ENCODE measurements around the gene SMARCE1.
A peak's percentile ranks its signal among the peaks of the same experiment; 100 is the strongest.
"Not testable (repeated sequence)": the region's sequence is repeated elsewhere in the genome, so short reads cannot be mapped to it uniquely, and the experiment has no call there.

The SMARCE1 gene

DNA sequence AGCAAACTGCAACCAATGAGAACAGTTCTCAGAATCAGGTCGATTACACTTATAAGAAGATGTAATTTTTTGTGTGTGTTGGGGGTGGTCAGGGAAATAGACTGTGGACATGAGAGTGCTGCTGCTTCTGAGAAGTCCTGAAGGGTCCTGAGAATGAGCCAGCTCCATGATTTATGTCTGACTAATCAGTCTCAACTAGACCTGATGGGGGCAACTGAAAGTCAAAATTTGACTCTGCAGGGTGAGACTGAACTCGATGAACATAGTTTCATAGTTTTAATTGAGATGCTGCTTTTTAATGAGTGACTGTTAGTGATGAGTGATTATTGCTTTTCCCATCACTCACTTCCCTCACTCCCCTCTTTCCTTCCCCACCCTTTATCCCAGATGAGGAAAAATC, 37.3 kb downstream of the SMARCE1 start:
- DNase-seq (ENCODE audit: low read depth), result no peak

DNA sequence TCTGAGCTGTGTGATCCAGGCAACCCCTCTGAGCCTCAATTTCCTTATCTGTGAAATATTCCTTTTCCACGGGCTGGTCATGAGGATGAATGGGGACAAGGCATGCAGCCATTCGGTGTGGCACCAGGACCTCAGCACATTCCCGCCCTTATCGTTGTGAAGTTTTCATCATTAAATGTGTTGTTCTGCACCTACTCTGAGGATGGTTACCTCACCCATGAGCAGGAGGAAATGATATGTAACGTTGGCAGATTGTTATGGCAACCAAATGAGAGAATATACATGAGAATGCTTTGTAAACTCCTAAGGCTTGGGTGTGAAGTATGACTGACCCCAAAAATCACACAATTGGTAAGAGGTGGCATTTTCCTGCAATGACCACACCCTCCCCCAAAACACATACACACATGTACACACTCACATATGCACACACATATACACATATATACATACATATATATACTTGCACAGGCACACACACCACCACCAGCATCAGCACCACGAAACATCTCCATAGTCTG, 39.5 kb downstream of the SMARCE1 start:
- DNase-seq (ENCODE audit: low read depth), result no peak

DNA sequence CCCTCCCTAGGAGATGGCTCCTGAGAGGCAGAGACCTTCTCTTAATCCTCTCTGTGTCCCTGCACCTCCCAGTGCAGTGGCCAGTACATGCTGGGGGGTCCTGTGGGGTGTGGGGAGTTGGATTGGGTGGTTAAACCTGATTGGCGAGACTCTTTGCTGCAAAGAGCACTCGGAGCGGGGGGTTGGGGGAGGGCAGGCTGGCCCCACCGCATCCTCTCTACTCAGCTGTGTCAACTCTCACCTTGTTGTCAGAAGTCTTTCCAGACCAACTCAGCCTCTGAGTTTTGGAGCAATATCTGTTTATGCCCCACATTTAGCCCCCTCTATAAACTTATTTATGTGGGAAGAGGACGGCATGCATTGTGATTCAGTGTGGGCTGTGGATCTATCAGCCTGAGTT, 40.0 kb downstream of the SMARCE1 start:
- no peak for DNase-seq (ENCODE audit: low read depth)

DNA sequence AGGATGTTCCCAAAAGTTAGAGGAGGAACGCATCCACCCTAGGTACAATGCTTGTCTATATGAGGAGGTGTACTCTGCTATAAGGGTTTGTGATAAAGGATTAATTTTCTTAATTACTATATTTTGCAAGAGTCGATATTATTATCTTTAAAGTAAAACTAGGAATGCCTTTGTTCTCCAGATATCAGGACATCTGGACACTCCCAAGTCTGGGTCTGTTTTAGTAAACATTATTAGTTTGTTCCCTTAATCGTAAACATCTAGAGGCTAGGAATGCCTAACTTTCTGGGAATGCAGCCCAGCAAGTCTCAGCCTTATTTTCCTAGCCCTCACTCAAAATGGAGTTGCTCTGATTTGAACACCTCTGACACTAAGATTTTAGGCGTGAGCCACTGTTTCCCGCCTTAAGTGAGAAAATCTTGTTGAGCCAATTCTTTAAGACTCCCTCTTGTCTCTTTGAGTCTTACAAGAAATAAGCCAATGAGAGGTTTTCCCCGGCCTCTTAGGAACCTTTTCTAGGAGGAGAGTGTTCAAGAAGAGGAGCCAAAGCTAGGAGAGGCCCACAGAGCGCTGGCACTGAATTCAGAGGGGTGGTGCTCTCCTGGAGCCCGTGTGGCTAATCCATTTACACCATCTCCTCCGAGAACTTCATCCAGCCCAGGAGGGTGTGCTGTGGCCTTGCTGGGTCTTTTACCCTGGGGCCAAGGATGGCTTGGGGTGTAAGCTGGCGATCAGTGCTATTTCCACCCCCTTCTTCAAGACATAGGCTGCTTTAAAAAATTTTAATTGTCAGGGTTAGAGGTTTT, 40.9 kb downstream of the SMARCE1 start:
- no peak for DNase-seq (ENCODE audit: low read depth)

DNA sequence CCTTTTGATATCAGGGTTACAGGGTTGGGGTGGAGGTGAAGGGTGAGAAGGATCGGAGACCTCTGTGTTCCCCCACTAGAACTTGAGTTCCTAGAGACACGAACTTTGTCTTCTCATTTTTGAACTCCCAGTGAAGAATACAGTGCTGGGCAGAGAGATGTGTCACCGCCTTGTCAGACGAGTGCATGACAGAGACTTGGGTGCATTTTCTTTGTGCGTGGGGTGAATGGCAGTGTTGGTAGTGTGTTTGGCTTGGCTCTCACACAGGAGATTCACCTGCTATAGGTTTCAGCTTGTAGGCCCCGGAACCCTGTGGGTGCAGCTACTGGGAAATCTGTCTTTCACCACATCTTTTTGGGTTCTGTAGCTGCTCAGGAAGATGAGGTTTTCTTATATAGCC, 42.3 kb downstream of the SMARCE1 start:
- no peak for DNase-seq (ENCODE audit: low read depth)

DNA sequence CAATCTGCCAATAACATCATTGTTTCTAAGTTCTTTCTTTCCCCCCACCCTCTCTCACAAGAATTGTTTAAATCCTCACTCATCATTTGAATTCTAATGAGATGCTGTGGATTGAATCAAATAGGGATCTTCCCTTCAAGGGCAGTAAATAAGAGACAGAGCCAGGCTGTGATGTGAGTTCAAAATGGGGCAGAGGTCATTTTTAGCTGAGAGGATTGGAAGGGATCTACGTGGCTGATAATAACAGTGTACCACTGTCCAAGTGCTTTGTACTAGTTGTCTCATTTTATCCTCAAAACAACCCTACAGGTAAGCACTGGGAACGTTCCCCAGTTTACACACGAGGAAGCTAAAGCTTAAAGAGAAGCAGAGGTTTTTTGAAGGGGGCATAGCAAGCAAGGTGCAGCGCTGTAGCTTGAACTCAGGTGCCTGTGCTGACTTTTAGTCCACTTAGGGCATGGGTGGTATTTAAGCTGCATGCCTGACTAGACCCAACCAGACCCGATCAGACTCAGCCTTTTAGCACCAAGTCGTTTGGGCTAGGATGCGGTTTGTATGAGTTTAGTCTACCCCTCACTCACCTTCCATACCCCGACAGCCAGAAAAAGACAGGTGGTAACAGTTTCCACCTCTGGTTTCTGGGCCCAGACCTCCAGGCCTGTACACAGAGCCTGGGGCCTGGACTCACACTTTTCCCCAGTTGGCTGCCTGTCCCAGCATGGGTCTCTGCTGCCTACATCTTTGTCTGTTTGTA, 43.1 kb downstream of the SMARCE1 start:
- no peak for DNase-seq (ENCODE audit: low read depth)

DNA sequence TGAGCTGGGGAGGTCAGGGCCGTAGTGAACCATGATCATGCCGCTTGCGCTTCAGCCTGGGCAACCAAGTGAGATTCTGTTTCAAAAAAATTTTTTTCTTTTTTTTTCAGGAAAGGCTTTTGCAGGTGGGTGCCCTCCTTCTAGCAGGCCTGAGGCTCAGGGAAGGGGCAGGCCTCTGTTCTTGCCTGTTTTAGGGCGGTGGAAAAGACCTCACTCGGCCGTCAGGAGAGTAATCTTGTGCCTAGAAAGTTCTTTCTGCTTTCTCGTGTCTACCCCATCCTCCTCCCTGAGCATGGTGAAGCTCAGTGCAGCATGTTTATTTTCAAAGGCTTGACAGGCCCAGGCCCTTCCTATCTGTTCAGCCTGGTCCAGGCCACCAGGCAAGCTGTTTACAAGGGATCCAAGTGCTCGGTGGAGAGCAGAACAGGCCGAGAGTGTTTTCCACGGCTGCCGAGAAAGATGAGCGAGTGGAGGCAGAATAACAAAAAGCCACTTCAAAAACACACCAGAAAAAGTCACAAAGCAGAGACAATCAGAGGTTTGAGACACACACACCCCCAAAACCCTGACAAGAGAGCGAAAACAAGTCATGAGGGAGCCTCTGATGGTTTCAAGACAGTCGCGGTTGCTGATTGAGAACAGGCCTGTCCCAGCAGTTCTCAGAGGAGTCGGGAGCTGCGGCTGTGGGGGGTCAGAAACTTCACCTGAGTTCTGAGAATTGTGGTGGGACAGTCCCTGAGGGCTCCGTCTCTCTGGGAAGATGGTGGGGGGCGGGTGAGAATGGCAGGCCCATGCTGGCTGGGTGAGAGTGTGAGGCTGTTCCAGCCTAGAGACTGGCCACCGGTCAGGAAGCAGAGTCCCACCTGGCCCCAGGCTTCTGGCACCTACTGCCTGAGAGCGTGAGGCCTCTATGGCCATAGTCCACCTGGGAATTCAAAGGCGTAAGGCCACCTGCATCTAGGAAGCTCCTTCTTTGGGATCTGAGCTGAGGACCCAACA, 44.9 kb downstream of the SMARCE1 start:
- DNase-seq (ENCODE audit: low read depth), result no peak

DNA sequence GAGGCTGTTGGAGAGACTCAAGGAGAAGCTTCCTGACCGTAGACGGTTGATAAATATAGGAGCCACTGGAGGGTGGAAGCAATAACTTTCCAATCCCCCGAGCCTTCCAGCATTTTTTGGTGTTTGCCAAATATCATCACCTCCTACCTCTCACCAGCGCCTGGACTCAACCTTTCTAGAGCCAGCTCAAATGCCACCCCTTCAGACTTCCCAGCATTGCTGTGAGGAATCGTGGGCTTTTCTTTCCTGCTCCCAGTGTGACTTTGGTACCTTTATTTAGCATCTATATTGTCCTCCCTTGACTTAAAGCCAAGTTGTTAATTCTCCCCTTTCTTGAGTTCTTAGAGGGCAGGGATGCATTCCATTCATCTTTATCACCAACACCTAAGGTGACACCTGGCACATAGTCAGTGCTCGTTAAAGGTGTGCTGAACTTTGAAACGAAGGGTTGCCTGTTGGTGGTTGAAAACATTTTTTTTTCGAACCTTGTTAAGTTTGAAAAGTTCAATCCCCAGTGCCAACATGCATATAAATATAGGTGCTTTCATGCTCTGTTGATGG, 47.1 kb downstream of the SMARCE1 start:
- no peak for DNase-seq (ENCODE audit: low read depth)

DNA sequence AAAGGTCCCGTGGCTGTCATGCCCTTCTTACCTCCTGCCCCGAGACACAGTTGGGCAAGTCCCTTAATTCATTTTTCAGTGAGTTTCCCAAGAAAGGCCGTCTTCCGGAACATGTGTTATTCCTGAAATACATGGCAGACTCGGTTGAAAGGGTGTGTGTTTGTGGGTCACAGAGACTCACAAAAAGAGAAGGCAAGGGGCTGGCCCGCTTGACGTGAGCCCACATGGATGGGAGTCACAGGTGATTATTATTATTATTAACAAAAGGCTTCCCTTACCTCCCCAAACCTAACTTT, 48.2 kb downstream of the SMARCE1 start:
- DNase-seq (ENCODE audit: low read depth), result no peak

DNA sequence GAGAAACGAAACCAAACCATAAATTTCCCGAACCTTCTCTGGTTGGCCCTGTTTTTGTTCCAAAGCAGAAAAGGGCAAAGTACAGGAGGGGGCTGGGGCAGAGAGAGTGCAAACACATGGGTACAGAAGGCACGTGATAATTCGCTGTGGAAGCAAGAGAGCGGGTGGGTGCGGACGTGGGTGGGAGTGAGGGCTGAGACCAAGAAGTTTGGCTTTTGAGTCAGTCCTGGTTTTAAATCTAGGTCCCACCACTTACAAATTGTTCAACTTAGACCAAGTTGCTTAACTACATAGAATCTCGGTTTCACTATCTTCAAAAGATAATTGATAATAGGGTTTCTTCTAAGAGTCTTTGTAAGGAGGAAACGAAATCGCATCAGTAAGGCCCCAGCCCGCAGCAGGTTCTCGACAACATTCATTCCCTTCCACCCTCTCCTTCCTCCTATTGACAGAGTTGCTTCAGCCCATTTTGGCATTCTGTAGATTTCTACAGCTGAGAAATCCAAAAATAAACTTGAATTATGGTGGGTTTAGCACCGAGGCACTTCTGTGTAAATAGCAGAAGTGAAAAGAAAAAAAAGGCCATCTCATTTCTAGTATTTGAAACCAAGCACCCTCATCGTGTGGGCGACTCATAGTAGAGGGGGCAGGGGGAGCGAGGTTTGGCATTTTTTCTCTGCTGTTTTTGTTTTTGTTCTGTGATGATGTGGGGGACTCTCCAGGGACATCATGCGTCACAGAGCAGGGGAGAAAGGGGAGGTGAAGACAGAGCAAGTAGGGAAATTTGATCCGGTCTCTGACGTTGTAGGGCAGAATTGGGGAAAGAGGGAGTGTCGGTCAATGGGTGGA, 48.8 kb downstream of the SMARCE1 start:
- no peak for DNase-seq (ENCODE audit: low read depth)

DNA sequence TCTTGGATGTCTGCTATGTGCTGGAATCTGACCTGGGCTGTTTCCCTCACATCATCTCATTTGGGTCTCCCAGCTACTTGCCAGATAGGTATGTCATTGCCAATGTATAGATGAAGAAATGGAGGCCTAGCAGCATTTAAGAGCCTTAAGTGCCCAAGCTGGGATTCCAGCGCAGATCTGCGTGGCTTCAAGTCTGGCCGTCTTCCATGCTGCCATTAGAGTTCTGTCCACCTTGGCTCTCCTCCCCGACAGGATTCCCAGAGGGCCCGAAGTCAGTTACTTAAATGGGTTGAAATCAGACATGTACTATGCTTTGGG, 49.4 kb downstream of the SMARCE1 start:
- no peak for DNase-seq (ENCODE audit: low read depth)

DNA sequence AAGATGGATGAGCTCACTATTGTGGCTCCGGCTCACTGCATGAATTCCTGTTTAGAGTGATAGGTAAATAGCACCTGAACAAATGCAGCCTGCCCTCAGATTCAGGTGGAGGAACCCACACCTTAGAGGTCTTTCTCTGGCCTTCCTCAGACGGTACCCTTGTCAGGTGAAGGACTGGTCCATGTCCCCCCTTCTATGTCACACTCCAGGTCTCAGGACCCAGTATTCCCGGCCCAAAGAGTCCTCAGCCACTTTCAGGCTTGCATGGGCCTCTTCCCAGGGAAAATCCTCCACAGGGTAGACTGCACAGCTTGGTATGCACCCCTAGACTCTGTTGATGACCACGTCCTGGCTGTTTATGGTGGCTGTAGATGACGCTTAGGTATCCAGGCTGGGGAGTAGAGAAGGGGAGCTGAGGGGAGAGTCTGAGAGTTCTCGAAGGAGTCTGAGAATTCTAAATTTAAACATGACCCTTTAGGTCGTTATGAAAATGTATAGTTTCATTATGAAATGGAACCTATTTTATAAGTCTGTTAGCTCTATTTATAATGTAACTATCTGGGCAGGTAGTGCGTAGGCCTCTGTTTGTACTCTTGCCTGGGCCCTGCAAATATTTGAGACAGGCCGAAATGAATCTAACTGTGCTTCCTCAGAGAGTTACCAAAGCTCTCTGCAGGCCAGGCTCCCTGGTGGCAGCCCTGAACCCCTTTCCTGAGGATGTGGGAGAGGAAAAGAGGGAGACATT, 49.9 kb downstream of the SMARCE1 start:
- DNase-seq (ENCODE audit: low read depth), result no peak

DNA sequence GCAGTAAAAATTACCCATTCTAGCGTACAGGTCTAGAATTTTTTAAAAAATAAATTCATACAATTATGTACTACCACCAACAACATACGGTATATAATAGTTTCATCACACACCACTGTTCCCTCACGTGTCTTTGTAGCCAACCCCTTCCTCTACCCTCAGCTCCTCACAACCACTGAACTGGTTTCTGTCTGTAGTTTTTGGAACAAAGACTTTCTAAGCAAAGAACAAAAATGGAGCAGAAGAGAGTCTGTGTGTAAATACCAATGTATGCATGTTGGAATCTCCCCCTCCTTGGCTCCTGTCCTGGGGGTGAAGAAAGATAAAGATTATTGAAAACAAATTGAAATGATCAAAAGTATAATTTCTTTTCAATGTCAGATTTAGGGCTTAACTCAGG, 50.5 kb downstream of the SMARCE1 start:
- no peak for DNase-seq (ENCODE audit: low read depth)

DNA sequence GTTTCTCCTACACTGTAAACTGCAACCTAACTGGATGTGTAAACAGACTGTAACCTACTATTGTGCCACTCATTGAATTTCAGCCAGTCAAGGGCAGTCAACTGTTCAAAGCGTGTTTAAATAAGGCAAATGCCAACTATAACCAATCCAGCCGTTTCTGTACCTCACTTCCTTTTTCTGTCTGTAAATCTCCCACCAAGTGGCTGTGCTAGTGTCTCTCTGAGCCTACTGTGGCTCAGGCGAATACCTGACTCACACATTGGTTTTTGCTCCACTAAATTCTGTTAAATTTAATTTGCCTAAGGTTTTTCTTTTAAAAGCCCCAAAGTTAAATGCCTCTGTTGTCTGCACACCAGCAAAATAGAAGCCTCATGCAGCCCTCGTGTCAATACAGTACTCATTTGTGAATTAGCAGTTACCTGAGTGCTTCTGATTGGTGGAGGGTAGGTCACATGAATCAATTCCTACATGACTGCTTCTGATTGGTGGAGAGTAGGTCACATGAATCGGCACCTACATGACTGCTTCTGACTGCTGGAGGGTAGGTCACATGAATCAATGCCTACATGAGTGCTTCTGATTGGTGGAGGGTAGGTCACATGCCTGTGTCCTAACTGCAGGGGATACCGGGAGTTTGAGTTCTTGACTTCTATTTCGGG, 51.2 kb downstream of the SMARCE1 start:
- peak; percentile 52 for DNase-seq (ENCODE audit: low read depth)

DNA sequence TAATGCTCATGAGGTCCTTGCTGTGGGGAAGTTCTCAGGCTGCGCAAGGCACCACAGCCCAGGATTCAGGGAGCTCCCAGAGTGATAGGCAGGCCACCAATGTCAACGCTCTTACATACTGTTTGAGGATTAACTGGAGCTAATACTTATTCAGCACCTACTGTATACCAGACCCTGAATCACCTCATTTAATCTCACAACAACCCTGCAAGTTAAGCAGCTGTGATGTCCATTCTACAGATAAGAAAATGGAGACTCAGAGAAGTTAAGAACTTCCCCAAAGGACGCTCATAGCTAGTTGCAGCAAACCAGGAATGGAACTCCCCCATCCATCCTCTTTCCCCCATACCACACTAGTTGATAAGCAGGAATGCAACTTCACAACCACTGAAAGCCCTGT, 56.9 kb downstream of the SMARCE1 start:
- DNase-seq (ENCODE audit: low read depth), result no peak

DNA sequence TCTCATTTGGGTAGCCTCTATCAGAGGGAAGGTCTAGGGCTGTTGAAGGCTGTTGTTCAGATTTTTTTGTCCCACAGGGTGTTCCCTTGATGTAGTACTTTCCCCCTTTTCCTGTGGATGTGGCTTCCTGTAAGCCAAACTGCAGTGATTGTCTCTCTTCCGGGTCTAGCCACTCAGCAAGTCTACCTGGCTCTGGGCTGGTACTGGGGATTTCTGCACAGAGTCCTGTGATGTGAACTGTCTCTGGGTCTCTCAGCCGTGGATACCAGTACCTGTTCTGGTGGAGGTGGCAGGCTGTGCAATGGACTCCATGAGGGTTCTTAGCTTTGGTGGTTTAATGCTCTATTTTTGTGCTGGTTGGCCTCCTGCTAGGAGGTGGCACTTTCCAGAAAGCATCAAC, 59.1 kb downstream of the SMARCE1 start:
- DNase-seq (ENCODE audit: low read depth), result no peak

DNA sequence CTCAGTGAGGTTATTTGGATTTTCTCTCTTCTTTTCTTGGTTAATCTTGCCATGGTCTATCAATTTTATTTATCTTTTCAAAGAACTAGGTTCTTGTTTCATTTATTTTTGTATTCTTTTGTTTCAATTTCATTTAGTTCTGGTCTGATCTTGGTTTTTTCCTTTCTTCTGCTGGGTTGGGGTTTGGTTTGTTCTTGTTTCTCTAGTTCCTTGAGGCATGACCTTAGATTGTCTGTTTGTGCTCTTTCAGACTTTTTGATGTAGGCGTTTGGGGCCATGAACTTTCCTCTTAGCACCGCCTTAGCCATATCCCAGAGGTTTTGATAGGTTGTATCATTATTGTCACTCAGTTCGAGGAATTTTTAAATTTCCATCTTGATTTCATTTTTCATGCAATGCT, 61.4 kb downstream of the SMARCE1 start:
- DNase-seq (ENCODE audit: low read depth), result not testable (repeated sequence)

DNA sequence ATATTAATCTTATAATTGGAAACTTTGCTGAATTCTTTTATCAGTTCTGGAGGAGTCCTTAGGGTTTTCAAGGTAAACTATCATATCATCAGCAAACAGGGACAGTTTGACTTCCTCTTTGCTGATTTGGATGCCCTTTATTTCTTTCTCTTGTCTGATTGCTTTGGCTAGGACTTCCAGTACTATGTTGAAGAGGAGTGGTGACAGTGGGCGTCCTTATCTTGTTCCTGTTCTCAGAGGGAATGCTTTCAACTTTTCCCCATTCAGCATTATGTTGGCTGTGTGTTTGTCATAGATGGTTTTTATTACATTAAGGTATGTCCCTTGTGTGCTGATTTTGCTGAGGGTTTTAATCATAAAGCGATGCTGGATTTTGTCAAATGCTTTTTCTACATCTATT, 62.7 kb downstream of the SMARCE1 start:
- DNase-seq (ENCODE audit: low read depth), result not testable (repeated sequence)

DNA sequence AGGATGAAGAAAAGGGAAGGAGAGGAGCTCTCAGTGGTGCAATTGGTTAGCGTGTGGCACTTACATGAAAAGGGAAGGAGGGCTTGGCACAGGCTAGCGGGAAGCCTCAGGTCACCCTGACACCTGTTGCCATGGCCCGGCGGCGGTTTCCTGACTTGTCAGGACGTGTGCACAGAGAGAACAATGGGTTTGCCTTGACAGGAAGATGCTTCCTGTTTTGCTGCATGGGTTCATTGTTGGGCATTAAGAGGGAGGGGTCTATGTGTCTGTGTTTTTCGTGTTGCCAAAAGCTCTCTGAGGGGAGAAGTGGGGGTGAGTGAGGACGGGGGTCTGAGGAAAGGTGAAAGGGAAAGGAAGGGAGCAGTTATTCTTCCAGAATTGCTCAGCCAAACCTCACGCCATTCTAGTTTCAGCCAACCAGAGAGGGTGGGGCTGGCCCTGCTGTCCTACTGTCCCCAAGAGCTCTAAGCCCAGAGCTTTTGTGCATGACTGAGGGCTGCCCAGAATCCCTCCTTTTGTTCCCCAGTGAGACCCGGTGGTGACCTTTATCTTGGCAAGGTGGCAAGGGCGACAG, 65.2 kb downstream of the SMARCE1 start:
- DNase-seq (ENCODE audit: low read depth), result no peak

DNA sequence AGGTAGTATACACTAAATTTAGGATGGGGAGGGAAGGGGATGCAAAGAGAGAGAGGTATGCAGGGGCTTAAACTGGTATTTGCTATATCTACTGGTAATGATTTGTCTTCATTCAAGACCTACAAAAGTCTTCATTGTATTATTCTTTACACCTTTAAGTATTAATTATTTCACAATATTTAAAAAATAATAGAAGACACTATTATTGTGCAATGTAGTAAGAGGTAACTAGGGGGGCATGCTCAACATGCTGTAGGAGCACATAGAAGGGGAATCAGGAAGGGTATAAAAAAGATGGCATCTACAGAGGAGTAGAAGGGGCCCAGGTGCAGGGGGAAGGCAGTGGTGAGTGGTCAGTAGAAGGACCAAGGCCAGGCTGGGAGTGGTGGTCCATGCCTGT, 67.5 kb downstream of the SMARCE1 start:
- DNase-seq (ENCODE audit: low read depth), result no peak
